Astrocyte of the hippocampus (primary cell): ENCODE measurements around the gene CUL1.
"Not testable (repeated sequence)": the region's sequence is repeated elsewhere in the genome, so short reads cannot be mapped to it uniquely, and the experiment has no call there.

Experiments used
- DNase-seq: peaks from one replicate; pipeline ENCODE4 v3.0.0; 2011; ENCODE audit warnings: low read depth, low spot score

The CUL1 gene

DNA sequence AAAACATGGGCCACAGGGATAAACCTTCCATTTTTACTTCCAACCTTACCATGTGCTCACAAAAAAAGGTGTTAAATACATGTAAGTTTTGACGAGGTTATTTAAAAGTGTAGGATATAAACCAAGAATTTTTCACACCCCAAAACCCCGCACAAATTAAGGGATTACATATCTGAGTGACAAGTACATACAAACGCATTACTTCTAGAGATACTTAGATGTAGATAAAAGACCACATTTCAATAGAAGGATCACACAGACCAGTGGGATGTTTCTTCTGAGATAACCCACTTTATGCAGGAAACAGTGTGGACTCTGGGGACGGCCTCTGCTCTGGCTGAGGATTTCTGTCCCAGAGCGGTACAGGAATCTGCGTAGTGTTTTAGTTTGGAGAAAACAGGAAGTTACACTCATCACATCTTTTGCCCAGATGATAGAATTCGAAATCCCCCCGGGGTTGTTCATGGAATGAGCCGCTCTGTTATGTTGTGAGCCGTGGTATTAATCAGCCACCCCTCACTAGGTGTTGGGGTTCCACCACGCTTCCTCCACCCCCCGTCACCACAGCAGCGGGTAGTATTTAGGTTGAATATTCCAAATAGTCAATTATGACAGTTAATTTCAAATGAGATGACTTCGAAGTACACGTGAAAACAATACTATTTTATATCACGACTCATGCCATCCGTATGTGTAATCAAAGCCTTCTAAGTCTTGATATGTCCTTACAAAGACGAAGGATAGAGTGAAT, 1.3 kb upstream of the CUL1 start:
- peak; percentile 23 for DNase-seq

GRCh38 chr7:148698007-148698396, 701 bp upstream of the CUL1 start:
- DNase-seq: peak; percentile 29

DNA sequence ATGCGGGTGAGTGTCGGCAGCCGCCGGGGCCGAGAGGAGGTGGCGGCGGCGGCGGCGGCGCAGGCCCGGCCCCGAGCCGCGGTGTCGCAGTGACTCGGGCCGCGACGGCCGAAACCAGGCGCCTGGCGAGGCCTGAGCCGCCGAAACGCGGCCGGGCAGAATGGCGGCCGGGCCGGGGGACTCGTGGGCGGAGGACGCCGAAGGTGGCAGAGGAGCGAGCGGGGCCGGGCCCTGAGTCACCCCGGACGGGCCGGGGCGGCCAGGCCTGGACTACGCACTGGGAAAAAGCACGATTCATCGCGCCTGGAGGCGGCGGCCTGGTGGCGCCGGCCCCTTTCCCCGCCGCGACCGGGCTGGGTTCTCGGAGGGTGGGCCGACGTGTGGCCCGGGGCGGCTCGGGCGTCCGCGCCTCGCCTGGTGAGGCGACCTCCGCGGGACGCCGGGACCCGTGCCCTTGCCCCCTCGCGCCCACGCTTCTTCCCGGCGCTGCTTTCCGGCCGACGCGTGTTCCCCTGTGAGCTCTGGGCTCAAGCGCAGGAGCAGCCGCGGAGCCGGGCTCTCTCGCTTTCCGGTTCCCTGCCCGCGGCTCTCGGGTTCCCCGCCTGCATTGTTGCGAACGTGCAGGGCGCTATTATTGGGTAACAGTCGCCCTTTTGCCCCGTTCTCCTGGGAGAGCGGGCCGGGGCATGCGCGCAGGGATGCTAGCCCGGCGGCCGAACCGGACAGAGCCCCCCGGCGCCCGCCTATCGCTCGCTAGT, 500 bp downstream of the CUL1 start:
- DNase-seq: peak; percentile 75

DNA sequence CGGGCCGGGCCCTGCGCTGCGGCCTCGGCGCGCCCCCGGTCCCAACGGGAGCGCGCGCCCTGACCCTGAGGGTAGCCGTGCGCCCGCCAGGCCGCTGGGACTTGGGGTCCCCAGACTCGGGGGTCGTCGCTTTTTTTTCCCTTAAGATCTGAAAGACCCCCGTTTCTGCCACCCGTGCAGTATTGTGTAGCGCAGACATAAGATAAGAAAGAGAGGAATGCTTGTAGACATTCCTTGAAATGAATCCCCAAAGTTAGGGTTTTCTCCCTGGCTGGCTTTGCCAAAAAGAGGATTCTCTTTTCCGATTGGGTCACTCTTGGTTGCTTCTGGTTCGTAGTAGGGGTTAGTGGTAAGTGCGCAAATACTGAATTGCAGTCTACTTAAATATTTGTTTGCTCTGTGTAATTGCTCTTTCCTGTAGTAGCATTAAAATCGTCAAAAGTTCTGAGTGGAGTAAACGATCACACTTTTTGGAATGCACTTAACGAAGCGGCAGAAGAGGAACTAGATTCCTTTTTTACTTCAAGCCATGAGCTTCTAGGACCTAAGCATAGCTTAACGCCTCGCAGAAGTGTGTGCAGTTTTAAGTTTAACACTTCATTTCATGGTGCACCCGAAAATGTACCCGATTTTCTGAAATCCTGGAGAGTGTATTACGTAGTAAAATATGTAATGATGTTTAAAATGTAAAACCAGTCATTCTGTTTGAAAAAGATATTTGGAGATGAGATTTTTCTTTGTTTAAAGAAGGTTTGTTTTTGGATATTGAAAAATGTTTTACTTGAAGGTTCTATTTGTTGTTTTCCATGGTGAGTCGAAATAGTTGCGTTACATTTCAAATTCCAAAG, 1.3 kb downstream of the CUL1 start:
- peak; percentile 44 for DNase-seq

DNA sequence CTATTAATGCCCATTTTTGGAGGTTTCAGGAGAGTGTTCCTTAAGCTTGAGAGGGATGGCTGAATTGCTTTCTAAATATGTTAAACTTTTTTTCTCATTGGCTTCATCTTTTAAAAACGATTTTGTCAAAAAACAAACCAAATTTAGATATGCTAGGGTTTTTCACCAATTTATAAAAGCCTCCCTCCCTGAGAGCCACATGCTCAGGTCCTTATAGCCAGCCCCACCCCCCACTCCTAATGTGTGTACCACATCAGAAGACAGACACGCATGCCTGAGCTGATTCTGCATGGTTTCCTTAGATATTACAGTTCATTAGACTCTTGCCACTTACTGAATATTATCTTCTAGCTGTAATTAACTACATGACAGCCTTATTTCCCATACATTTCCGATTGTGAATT, 2.0 kb downstream of the CUL1 start:
- DNase-seq: peak; percentile 88

GRCh38 chr7:148701414-148701813, 2.7 kb downstream of the CUL1 start:
- DNase-seq: no peak

DNA sequence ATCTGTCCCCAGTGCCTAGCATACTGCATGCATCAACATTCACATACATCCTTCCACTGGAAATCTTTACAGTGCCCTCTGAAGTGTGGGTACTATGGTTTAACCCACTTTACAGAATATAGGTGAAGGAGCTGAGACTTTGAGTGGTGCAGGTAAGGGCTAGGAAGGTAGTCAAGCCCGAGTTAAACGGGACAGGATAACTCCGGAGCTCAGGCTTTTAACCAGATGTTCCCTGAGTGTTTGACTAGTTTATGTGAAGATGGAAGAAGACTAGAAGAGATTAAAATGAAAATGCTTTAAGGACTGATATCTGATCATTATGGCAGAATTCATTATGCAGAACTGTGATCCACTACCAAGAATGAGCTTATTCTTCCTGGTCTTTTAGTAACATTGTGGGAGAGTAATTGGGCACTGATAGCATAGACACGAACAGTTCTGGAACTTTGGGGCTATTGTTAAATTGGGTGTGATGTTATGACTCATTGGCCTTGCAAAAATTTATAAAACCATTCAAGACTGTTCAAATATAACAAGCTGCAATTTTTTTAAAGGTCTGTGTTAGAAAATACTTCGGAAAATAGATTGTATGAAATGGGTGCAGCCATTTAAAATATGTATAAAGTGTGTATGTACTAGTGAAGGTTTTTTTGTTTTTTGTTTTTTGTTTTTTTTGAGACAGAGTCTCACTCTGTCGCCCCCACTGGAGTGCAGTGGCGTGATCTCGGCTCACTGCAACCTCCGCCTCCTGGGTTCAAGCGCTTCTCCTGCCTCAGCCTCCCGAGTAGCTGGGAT, 4.4 kb downstream of the CUL1 start:
- peak; percentile 58 for DNase-seq

GRCh38 chr7:148703671-148703962, 4.9 kb downstream of the CUL1 start:
- not testable (repeated sequence) for DNase-seq

GRCh38 chr7:148704189-148704588, 5.5 kb downstream of the CUL1 start:
- no peak for DNase-seq

DNA sequence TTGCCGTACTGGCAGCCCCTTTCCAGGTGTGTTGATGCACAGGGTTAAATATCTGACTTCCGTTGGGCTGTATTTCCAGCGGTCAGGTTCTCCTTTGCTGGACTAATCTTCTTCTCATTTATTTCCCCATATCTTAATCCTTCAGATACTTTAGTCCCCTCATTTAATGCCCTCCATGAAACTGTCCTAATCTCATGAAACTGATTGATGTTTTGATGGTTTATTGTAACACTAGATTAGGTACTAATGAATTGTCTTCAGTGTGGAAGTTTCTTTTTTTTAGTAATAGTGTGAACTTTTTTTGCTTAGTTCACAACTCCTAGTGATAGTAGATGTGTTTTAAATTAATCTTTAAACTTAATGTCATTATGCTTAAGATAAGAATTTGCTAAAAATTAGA, 6.3 kb downstream of the CUL1 start:
- DNase-seq: no peak

DNA sequence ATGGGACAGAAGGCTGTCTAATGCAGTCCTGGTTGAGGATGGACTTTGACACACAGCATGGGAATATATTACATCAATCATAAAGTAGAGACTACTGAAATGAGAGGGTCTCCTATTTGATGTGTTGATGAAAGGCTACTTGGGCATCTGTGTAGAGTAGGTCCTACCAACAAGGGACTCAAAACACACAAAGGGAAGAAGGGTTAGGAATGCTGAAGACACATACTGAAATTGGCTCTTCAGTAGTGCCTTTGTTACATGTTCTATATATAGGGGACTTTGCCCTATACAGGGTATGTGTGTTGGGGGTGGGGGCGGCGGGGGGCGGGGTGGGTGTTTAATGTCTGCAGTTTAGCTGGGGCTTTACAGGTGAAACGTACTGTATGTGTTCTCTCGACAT, 7.7 kb downstream of the CUL1 start:
- no peak for DNase-seq

GRCh38 chr7:148708026-148708885, 9.6 kb downstream of the CUL1 start:
- DNase-seq: no peak

- DNase-seq: no peak
Measured at GRCh38 chr7:148709014-148709413, 10.3 kb downstream of the CUL1 start.

GRCh38 chr7:148710426-148710825, 11.7 kb downstream of the CUL1 start:
- not testable (repeated sequence) for DNase-seq

DNA sequence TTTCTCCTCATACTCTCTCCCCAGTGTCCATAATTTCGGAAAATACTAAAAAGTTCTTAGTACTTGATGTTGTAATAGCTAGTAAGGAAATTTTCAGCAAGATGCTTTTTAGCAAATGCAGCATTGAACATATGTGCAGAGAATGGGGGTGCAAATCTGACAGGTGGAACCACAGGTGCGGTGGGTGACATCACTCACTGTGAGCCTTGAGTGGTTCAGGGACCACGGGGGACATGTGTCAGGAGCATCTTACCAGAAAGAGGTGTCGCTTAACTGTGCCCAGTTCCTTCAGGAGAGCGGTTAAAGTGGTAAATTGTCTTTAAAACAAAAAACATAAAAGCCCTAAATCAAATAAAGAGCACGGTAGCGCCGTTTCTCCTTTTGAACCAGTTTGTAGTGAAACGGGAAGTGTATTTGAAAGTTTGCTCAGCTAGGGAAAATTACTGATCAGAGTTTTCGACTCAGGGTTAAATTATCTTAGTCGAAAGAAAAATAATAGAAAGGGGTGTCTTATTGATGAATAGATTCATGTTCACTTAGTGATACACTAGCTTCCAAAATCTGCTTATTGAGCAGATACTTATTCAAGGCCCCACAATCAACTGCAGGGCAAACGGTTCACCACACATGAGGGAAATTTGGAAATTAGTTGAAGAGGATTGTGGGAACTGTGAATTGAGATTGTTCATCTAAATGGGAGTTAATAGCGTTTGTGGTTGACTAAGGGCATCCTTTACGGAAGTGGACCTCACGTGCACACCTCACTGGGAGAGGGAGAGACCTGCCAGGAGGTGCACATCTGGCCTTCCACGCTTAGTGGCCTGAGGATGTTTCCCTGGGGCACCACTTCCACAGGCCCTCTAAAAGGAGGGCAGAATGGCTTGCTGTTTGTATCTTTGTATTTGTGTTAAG, 12.7 kb downstream of the CUL1 start:
- no peak for DNase-seq

DNA sequence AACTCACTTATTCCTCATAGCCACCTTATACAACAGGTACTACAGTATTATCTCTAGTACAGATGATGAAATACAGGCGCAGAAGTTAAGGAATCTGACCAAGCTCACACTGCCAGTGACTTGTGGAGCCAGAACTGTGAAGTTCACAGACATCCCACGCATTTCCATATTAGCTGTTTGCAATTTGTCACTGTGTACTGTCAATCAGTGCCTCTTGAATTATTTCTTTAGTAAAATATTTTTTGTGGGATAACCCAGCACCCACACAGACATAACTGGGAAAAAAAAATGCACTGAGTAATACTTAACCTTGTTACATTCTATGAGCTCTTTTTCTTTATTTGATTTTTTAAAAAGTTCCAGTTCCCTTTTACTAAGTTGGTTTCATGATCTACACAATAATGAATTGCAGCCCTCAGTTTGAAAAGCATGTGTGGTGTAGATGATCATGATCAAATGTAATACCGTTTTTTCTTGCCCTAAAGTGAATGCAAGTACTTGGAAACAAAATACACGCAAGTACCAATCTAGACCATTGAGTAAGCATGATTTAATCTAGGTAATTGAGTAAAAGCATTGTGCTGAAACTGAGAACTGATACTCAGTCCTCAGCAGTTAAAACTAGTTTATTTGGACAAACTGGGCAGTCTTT, 14.1 kb downstream of the CUL1 start:
- no peak for DNase-seq

- no peak for DNase-seq
Measured at GRCh38 chr7:148714498-148714897, 15.8 kb downstream of the CUL1 start.

GRCh38 chr7:148715027-148715426, 16.3 kb downstream of the CUL1 start:
- no peak for DNase-seq

GRCh38 chr7:148717266-148717793, 18.6 kb downstream of the CUL1 start:
- DNase-seq: no peak
